ENCODE measurements around the gene ZNF677.
A peak's percentile ranks its signal among the peaks of the same experiment; 100 is the strongest.
"Not testable (repeated sequence)": the region's sequence is repeated elsewhere in the genome, so short reads cannot be mapped to it uniquely, and the experiment has no call there.

ZNF677 gene

GRCh38 chr19:53254411-53255341, at the start of gene ZNF677:
TSS of gene ZNF677 (minus strand) at chr19:53254873. CDS start at chr19:53251550, 3,323 bp downstream.
- DNase-seq (ENCODE audit: low read depth, low spot score) = peak; percentile 45

- DNase-seq (ENCODE audit: low read depth, low spot score) = not testable (repeated sequence)
These were observed 46.7 kb upstream of the ZNF677 start for GRCh38 chr19:53301341-53301740.

GRCh38 chr19:53294786-53295441, 40.2 kb upstream of the ZNF677 start:
- DNase-seq (ENCODE audit: low read depth, low spot score) = no peak

- DNase-seq (ENCODE audit: low read depth, low spot score) = no peak
These were observed 36.3 kb upstream of the ZNF677 start for GRCh38 chr19:53290758-53291549.

GRCh38 chr19:53285087-53285486, 30.4 kb upstream of the ZNF677 start:
- DNase-seq (ENCODE audit: low read depth, low spot score) = no peak

- not testable (repeated sequence) for DNase-seq (ENCODE audit: low read depth, low spot score)
These were observed 27.3 kb upstream of the ZNF677 start for GRCh38 chr19:53281947-53282346.

GRCh38 chr19:53275480-53275879, 20.8 kb upstream of the ZNF677 start:
- DNase-seq (ENCODE audit: low read depth, low spot score) = no peak

- no peak for DNase-seq (ENCODE audit: low read depth, low spot score)
These were observed 17.4 kb upstream of the ZNF677 start for GRCh38 chr19:53272044-53272443.

- not testable (repeated sequence) for DNase-seq (ENCODE audit: low read depth, low spot score)
These were observed 15.2 kb upstream of the ZNF677 start for GRCh38 chr19:53269861-53270260.

- not testable (repeated sequence) for DNase-seq (ENCODE audit: low read depth, low spot score)
These were observed 12.9 kb upstream of the ZNF677 start, which contains the start of gene VN1R4 for GRCh38 chr19:53267623-53268022. TSS of gene VN1R4 (minus strand) at chr19:53267723. CDS start at chr19:53267665, 58 bp downstream.

GRCh38 chr19:53257715-53258342, 3.2 kb upstream of the ZNF677 start, which contains the start of gene VN1R2:
TSS of gene VN1R2 (plus strand) at chr19:53258292. CDS start at chr19:53258376, 84 bp downstream.
- not testable (repeated sequence) for DNase-seq (ENCODE audit: low read depth, low spot score)

GRCh38 chr19:53246498-53246897, 8.2 kb downstream of the ZNF677 start:
- no peak for DNase-seq (ENCODE audit: low read depth, low spot score)

- no peak for DNase-seq (ENCODE audit: low read depth, low spot score)
These were observed 17.4 kb downstream of the ZNF677 start for GRCh38 chr19:53237114-53237777.

- no peak for DNase-seq (ENCODE audit: low read depth, low spot score)
These were observed 30.1 kb downstream of the ZNF677 start for GRCh38 chr19:53224606-53225005.

- DNase-seq (ENCODE audit: low read depth, low spot score) = not testable (repeated sequence)
These were observed 32.0 kb downstream of the ZNF677 start for GRCh38 chr19:53222716-53223115.

- no peak for DNase-seq (ENCODE audit: low read depth, low spot score)
These were observed 41.9 kb downstream of the ZNF677 start for GRCh38 chr19:53212703-53213320.

- not testable (repeated sequence) for DNase-seq (ENCODE audit: low read depth, low spot score)
These were observed 43.1 kb downstream of the ZNF677 start for GRCh38 chr19:53211554-53211953.

GRCh38 chr19:53196777-53197396, 57.8 kb downstream of the ZNF677 start:
- peak; percentile 72 for DNase-seq (ENCODE audit: low read depth, low spot score)

GRCh38 chr19:53195265-53195903, 59.3 kb downstream of the ZNF677 start:
- no peak for DNase-seq (ENCODE audit: low read depth, low spot score)
